ENCODE measurements around the gene ZNF225.

DNA sequence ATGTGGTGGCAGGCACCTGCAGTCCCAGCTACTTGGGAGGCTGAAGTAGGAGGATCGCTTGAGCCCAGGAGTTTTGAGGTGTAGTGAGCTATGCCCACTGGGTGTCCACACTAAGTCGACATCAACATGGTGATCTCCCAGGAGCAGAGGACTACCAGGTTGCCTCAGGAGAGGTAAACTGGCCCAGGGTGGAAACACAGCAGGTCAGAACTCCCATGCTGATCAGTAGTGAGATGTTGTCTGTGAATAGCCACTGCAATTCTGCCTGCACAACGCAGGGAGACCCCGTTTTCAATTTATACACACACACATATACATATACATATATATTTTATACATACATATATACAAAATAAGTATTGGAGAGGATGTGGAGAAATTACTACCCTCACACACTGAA is 21.1 kb upstream of the ZNF225 start:
- no peak for TF ChIP-seq POLR2A (IDR thresholded peaks at IDR 0.05; ENCODE audit: low read length)
- no peak for TF ChIP-seq GATA1 (IDR thresholded peaks at IDR 0.05; ENCODE audit: low read depth, low read length)
